HG02678 (cell line): ENCODE data around the gene MKX.

Experiments
- ATAC-seq: cut with Tn5 transposase; IDR thresholded peaks from one replicate; pipeline ENCODE4 v1.9.1; 2021; ENCODE audit warnings: mild to moderate bottlenecking, moderate library complexity; ENCODE audit not compliant: unreplicated experiment

The MKX gene, protein sequence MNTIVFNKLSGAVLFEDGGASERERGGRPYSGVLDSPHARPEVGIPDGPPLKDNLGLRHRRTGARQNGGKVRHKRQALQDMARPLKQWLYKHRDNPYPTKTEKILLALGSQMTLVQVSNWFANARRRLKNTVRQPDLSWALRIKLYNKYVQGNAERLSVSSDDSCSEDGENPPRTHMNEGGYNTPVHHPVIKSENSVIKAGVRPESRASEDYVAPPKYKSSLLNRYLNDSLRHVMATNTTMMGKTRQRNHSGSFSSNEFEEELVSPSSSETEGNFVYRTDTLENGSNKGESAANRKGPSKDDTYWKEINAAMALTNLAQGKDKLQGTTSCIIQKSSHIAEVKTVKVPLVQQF

DNA sequence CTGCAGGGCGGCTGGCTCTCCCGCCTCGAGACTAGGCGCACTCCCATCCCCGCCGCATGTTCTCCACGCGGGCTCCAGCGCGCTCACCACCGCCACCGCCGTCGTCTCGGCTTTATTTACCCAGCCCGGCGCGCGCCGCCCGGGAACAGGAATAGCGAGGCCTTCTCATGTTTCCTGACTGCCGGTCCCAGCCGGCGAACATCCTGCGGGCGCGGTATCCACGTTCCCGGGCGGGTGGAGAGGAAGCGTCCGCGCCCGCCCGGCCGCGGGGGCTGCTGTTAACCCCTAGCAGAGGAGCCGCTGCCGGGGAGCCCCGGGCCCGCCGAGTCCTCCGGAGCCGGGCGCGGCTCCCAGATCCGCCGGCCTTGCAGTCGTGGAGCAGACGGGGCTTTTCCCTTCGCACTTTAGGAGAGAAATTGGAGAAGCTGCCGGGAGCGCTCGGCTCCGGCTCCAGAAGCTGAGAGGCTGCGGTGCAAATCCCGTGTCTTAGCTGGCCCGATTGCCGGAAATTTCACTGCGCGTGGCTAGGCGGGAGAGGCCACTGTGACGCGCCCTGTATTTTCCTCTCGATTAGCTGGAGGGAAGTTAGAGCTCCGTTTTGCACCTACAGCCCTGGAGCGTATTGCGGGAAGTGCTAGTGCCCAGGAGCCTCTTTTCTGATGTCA lies at the start of gene MKX:
MKX (minus strand) TSS at position 88 of the 665 bp plus-strand sequence. CDS start 2,404 bp downstream, outside the sequence.
- ATAC-seq = no peak

DNA sequence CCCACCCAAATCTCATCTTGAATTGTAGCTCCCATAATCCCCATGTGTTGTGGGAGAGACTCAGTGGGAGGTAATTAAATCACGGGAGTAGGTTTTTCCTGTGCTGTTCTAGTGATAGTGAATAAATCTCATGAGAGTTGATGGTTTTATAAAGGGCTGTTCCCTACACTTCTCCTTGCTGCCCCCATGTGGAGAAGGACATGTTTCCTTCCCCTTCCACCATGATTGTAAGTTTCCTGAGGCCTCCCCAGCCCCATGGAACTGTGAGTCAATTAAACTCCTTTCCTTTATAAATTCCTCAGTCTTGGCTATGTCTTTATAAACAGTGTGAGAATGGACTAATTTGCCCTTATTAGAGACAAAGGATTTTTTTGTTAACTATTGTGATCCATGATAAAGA lies 48.5 kb upstream of the MKX start:
- no peak for ATAC-seq

DNA sequence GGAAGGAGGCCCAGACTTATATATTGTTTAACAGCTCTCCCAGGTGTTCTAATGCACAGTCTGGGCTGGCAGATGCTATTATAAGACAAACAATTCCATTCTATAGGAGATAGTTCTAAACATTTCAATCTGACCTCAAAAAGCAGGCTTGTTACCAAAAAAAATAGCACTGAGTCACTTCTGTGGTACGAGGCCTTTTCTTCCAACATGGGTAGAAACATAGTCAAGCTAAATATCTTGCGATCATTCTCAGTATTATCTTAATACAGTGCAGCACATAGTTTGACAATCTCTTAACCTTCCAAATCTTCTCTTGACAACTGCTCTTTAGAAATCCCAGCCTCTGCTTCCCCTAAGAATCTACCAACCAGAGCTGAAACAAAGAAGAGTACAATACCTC lies 46.6 kb upstream of the MKX start:
- no peak for ATAC-seq

DNA sequence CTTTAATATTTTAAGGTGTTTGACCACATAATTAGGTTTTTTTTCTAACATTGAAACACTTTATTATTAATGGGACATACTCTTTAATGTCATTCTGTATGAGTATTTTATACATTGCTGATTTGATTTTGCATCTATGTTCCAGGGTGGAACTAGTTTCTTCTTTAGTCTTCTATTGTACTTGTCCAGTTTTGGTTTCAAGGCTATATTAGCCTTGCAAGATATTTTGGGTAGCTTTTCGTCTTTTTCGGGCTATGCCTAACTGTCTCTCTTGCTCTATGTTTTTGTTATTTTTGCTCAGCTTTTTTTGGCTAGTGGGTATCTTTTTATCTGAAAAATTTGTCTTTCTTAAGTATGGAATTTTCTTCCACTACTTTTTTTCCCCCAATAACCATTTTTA lies 38.7 kb upstream of the MKX start:
- no peak for ATAC-seq

DNA sequence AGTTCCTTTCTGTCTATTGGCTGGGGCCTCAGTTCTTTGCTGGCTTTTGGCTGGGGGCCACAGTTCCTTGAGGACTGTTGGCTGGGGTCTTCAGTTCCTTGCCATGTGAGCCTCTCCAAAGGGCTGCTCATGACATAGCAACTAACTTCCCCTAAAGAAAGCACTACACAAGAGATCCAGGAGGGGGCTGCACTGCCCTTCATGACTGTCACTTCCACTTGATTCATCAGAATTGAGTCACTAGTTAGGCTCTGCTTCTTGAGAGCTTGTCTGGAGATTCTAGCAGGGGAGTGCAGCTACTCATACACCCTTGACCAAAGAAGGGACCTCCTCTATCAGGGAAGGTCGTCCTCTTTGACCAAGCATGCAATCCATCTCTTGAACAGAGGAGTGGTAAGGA lies 38.0 kb upstream of the MKX start:
- ATAC-seq = no peak

DNA sequence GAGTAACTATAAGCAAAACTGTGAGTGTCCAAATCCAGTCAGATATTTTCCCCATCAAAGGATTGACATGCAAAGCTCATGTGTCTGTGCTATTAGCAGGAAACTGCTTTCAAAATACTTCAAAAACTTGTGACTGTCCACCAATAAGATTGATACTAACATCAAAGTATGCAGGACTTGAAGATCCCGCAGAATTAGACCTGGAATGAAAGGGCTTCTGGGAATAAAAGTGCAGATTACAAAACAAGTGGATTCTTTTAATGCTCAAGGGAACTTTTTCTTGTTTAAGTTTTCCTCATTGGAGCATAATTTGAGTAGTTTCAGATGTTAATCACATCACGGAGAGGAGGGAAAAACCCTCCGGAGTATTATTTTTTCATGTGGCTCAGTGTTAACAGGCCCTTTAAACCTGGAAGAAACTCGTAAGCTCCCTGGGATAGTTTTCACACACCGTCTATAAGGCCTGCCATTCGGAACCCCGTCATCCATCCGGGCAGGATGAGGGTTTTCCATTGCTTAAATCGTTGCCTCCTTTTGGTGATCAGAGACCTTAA lies 33.9 kb upstream of the MKX start:
- ATAC-seq = no peak

DNA sequence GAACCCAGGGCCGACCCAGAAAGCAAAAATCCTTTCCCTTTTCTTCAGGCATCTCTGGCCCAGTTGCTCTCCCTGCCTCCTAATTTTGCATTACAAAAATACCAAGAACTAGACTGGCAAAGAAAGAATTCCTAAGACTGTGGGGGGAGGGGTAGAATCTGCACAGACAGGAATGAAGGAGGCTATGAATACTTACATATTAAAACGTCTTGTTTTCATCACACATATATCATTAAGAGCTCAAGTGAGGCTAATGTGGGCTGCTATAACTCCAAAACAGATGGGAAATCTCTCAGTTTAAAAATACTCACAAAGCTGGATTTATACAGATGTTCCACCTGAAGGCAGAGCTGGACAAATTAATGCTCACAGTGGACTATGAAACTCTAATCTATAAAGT lies 29.2 kb upstream of the MKX start:
- no peak for ATAC-seq

DNA sequence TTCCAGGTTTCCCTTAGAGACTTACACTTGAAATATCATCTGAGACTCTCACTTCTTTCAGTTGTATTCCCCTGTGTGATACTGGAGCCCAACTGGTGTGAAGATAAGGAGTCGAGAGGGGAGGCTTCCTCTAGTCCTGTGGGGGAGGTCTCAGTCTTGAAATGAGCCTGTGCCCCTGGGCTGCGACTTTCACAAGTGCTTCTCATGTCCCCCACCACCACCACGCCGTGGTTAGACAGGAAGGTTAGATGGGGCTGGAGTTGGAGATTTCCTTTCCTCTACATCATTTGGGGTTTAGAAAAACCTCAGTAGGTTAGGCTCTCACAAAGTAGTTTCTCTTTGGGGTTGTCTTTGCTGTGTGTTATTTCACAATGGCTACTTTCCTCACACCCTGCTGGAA lies 25.6 kb upstream of the MKX start:
- ATAC-seq = no peak

DNA sequence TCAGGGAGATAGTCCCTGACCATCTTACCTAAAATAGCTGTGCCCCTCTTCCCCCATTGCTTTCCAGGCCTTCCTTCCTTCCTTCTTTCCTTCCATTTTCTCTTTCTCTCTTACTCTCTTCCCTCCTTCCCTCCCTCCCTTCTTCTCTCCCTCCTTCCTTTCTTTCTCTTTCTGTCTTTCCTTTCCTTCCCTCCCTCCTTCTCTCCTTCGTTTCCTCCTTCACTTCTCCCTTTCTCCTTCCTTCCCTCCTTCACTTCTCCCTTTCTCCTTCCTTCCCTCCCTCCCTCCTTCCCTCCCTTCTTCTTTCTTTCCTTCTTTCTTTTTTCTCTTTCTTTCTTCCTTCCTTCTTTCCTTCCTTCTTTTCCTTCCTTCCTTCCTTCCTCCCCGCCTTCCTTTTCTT lies 24.6 kb upstream of the MKX start:
- no peak for ATAC-seq

DNA sequence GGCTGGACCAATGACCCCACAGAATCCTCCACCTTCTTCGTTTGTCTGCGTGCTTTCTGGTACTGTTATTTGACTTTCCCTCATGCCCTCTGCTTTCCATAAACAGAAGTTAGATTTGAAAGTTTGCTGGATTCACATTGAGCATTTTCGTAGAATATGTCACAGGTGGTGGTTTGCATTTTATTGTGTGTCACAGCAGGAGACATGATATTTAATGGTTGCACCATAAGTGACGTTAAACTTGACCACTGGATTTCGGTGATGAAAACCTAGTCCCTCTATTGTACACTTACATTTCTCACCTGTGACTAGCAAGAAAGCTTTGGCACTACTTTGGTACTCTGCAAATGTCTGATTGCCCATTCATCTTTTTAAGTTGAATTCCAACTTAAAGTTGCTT lies 15.2 kb upstream of the MKX start:
- ATAC-seq = no peak

DNA sequence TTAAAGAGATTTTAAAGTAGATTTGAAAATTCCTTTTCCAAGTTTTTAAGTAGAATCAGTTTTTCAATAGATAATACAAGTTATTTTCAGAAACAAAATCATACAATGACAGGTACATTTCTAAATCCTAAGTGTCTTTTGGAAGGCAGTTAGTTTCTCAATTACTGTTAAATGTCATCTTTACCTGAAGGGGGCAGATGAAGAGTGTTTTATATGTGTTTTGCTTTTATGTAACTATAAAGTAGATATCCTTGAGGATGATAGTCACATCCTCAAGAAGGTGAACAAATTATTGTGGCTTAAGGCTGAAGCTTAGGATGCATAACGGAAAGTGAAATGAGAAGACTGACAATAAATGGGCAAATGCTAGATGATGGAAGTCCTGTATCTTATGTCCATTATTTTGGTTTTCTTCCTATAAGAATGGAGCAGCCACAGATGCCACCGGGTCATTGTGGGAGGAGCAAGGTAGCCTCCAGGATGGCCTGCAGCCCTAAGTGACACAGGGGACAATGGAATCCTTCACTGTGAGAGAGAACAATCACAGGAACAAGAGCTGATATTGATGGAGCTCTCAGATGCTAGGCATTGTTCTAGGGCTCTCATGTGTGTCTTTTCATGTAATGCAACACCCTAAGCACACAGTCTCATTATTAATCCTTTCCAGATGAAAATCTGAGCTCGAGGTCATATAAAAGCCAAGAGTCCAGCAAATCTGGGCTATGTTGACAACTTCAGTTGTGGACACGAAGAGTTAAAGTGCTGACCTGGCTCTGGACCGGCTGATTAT lies 14.1 kb upstream of the MKX start:
- no peak for ATAC-seq

DNA sequence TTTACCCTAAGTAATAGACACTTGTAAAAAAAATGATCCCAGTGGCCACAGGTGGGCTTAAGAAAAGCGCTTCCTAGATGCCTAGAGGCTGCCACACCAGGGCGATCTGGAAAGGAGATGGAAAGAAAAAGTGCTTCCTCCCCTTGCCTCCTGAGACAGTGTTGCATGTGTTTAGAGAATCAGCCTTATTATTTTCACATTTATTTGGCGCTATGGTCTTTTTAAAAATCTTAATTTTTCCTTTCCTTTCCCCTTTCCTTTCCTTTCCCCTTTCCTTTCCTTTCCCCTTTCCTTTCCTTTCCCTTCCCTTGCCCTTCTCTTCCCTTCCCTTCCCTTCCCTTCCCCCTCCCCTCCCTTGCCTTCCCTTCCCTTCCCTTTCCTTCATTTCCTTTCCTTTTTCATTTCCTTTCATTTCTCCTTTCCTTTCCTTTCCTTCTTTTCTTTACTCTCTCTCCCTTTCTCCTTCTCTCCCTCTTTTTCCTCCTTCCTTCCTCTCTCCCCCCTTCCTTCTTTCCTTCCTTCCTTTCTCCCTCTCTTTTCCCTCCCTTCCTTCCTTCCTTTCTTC lies 7.1 kb upstream of the MKX start:
- ATAC-seq = no peak

DNA sequence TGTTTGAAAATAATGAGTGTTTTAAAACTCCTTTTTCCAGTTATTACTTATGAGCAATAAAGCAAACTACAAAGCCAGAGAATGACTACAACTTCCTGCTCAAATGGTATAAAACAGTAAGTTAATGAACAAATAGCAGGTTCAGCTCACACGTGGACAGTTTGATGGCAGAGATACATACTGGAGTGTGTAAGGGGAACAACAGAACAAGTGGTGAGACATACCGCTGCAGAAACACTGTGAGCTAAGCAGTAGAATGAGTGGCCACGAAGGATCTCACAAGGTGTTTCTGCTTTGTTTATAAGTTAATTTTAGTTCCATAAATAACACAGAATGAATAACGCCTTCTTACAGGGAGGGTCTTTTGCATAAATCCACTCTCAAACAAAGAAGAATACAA lies 3.0 kb upstream of the MKX start:
- no peak for ATAC-seq

DNA sequence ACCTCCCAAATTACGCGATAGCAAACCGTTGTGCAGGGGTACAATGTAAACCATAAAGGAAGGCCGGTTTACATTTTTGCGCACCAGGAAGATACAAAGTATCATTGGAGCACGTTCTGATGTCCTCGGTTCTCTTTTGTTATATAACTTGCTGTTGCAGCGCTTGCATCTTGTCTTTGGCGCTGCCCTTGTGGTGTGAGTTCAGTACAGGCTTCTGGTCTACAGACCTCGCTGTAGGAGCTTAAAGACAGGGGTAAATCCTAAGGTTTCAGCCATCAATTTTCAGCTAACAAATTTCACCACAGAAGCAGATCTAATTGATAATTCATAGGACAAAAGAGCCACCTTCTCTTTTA lies 1.5 kb upstream of the MKX start:
- ATAC-seq = no peak

DNA sequence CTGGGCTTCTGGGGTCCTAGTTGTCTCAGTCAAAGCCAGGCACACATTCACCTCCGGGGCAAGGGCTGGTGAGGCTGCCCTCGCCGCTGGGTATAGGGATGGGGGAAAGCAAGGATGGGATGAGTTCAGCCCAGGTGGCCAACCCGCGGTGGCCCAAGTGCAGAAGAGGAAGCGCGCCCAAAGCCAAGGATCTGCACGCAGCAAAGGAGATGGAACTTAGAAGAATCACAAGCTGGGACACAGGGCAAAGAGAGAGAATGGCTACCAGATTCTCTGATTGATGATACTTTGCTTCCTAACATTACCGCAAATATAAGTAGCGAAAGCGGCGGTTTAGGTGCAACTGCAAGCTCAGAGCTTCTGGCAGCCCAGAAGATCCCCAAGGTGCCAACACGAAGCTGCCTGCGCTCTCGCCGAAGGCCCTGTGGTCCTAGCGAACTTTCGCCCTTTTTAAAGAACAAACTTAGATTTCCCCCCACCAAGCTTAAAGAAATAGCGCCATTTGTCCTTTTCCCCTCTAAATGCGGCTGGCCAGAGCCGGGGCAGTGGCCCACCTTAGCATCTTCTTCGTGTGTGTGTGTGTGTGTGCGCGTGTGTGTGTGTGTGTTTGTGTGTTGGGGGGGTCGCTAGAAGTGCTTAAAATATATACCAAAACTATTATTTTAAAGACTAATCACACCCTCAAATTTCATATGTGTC lies 927 bp upstream of the MKX start:
- ATAC-seq = no peak

DNA sequence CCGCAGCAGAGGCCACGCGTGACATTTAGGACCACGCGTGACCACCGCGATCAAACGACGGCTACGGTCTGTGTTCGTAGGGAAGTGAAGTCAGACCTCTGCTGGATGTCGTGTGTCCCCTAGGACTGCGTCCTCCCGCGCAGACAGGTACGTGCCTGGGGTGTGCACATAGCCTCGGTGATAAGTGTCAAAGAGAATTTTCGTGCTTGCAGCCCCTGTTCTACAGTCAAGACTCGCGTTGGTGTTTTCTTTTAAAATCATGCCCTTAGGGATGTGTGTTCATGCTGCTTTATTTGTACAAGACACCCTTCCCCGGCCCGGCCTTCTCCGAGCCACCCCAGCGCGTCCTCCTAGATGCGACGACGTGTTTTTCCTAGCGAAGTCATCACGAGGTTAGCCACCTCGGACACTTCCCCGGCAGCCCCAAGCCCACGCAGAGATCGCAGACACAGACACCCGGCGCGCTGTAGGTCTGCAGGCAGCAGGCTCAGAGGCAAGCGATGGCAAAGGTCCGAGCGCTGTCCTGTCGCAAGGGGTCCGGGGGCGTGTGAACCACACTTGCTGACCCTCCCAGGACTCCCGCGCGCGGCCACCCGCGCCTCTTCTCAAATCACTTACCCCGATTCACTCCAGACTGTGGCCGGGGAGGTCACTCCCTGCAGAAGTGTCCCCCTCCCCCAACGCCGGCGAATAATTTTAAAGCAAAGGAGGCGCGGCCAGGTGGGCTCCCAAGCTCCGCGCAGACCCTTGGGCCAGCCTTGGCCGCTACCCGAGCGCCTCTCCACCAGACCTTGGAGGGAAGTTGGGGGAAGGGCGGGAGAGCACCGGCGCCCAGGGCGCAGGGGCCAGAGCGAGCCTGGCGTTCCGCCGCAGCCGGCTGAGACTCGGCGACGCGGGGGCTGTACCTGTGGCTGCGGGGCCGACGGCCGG lies 552 bp downstream of the MKX start:
- ATAC-seq = no peak

DNA sequence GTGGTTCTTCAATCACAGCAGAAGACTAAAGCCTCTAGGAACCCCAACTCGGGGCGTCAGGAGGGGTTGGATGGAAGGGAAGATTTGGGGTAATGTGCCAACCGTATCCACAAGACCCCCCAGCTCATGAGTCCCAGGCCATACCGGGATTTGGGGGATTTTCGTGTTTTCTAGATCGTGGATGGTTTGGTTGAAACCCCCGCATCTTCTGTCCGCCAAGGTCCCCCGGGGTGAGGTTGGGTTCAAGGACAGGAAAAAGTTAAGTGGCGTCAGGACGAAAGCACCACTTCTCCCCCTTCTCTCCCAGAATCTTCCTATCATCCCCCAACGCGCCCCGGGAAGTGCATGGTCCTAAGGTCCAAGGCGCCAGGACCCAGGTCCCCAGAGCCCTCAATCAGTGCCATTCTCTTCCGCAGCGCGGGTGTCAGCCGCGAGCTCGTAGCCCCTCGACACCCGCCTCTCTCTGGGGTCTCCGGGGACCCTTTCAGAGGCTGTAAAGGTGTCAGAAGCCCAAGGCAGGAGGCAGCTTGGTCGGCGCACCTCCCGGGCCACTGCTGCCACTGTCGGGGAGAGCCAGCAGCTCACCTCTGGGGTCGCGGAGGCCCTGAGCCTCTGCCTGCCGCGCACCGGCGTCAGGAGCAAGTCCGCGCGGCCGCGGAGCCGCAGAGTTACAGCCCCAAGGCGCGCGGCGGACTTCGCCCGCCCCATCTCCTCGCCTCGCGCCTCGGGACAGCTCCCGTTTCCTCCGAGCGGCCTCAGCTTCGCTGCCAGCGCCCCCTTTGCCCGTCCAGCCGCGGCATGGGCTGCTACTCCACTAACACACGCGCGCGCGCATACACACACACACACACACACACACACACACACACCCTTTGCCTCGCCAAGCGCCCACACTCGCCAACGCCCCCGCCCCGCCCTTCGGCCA lies 1.5 kb downstream of the MKX start:
- no peak for ATAC-seq

DNA sequence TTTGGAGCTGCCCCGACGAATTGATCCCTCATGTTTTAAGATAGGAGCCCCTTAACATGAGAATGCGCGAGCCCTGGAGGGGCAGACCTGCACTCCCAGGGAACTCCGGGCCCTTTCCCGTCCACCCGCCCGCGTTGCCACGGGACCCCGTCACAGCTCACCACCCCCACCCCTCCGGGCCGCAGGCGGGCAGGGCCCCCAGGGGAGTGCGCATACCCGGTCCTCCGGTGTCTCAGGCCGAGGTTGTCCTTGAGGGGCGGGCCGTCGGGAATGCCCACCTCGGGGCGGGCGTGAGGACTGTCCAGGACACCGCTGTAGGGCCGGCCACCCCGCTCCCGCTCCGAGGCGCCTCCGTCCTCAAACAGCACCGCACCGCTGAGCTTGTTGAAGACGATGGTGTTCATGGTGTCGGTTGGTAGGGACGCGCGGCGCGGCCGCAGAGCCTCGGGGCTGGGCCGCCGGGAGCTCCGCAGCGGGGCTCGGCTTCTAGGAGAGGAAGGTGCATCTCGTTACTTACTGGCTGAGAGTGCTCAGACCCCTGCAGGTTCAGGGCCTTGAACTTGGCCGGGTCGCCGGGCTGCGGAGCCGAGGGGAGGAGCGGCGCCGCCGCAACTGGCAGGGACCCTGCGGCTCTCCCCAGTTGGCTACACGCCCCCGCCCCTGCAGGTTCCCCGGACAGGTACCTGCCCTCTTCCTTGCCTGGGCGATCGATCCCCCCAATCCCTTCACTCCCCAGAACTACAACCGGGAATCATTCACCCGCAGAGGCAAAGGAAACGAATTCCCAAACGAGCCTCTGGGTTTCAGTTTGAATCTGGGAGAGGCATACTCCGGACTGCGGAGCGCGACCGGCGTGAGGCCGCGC lies 2.4 kb downstream of the MKX start:
- no peak for ATAC-seq
